ENCODE results near the gene RPS6KB2. TPM values are rescaled to one million over a fixed set of nuclear protein-coding genes. Genes with fewer than 3 reads are reported as not detected.

The RPS6KB2 gene
- polyA plus RNA-seq, 4 donors = 39.0 to 88.1 (median 74.3) TPM

- Histone ChIP-seq H3K4me3 (ENCODE audit: low read depth in 1 of 3, low read length in 3 of 3) (peak overlapping the region in 1 of 3 donors; percentile 18), H3K27ac (ENCODE audit: low read depth in 1 of 3, low read length in 2 of 3) (peak overlapping the region in 1 of 3 donors; percentile 12), H3K27me3 (ENCODE audit: control insufficient read depth in 3 of 3, insufficient read depth in 3 of 3, low read length in 3 of 3) (peaks cover 0 to 8% (median 0%) of the 10 kb centered on the region in 3 donors), H3K4me1 (ENCODE audit: control insufficient read depth in 3 of 3, insufficient read depth in 2 of 3, low read depth in 1 of 3, low read length in 2 of 3) (peaks cover 0 to 30% (median 2%) of the 10 kb centered on the region in 3 donors), H3K9me3 (ENCODE audit: control insufficient read depth in 2 of 2, insufficient read depth in 1 of 2, low read depth in 1 of 2, low read length in 1 of 2) (no peaks in the 10 kb centered on the region), H3K36me3 (ENCODE audit: control insufficient read depth in 3 of 3, insufficient read depth in 2 of 3, low read depth in 1 of 3, low read length in 3 of 3) (no peaks in the 10 kb centered on the region)
- 72 to 83% (median 72%) methylated on average over 10 to 18 of the region's 18 CpGs for WGBS, 3 donors
- DNase-seq = no peak
- FAIRE-seq = no peak
Observed at GRCh38 chr11:67406420-67406968, 21.8 kb upstream of the RPS6KB2 start.

GRCh38 chr11:67406969-67407687 lies 21.2 kb upstream of the RPS6KB2 start:
- DNase-seq = no peak
- FAIRE-seq = no peak
- no peaks in the 10 kb centered on the region for H3K36me3 ChIP-seq (ENCODE audit: control insufficient read depth in 3 of 3, insufficient read depth in 2 of 3, low read depth in 1 of 3, low read length in 3 of 3)
- H3K27ac ChIP-seq (ENCODE audit: low read depth in 1 of 3, low read length in 2 of 3) = peak overlapping the region in 1 of 3 donors; percentile 49
- H3K27me3 ChIP-seq (ENCODE audit: control insufficient read depth in 3 of 3, insufficient read depth in 3 of 3, low read length in 3 of 3) = peaks cover 0 to 11% (median 0%) of the 10 kb centered on the region in 3 donors
- 32 to 56% (median 37%) methylated on average over 12 of the region's 12 CpGs for WGBS, 3 donors
- peak overlapping the region in 1 of 3 donors; percentile 18 for H3K4me3 ChIP-seq (ENCODE audit: low read depth in 1 of 3, low read length in 3 of 3)
- peaks cover 0 to 31% (median 2%) of the 10 kb centered on the region in 3 donors for H3K4me1 ChIP-seq (ENCODE audit: control insufficient read depth in 3 of 3, insufficient read depth in 2 of 3, low read depth in 1 of 3, low read length in 2 of 3)
- H3K9me3 ChIP-seq (ENCODE audit: control insufficient read depth in 2 of 2, insufficient read depth in 1 of 2, low read depth in 1 of 2, low read length in 1 of 2) = no peaks in the 10 kb centered on the region

- H3K27ac ChIP-seq (ENCODE audit: low read depth in 1 of 3, low read length in 2 of 3) = peak overlapping the region in 2 of 3 donors; percentile 34 to 49
- WGBS, 3 donors = 53 to 67% (median 64%) methylated on average over 12 of the region's 12 CpGs
Observed at GRCh38 chr11:67407688-67408163, 20.6 kb upstream of the RPS6KB2 start.

GRCh38 chr11:67408437-67409200 lies 19.7 kb upstream of the RPS6KB2 start:
- DNase-seq = no peak
- WGBS, 3 donors = 59 to 72% (median 66%) methylated on average over 18 of the region's 18 CpGs
- Histone ChIP-seq H3K27ac (ENCODE audit: low read depth in 1 of 3, low read length in 2 of 3) (peak overlapping the region in 2 of 3 donors; percentile 34 to 77), H3K4me3 (ENCODE audit: low read depth in 1 of 3, low read length in 3 of 3) (no peak overlapping the region), H3K36me3 (ENCODE audit: control insufficient read depth in 3 of 3, insufficient read depth in 2 of 3, low read depth in 1 of 3, low read length in 3 of 3) (no peaks in the 10 kb centered on the region), H3K27me3 (ENCODE audit: control insufficient read depth in 3 of 3, insufficient read depth in 3 of 3, low read length in 3 of 3) (peaks cover 0 to 11% (median 2%) of the 10 kb centered on the region in 3 donors), H3K4me1 (ENCODE audit: control insufficient read depth in 3 of 3, insufficient read depth in 2 of 3, low read depth in 1 of 3, low read length in 2 of 3) (peaks cover 0 to 24% (median 0%) of the 10 kb centered on the region in 3 donors), H3K9me3 (ENCODE audit: control insufficient read depth in 2 of 2, insufficient read depth in 1 of 2, low read depth in 1 of 2, low read length in 1 of 2) (no peaks in the 10 kb centered on the region)
- FAIRE-seq = no peak

More at GRCh38 chr11:67407688-67408163, 20.6 kb upstream of the RPS6KB2 start:
- H3K36me3 ChIP-seq (ENCODE audit: control insufficient read depth in 3 of 3, insufficient read depth in 2 of 3, low read depth in 1 of 3, low read length in 3 of 3) = no peaks in the 10 kb centered on the region
- DNase-seq = no peak
- peaks cover 0 to 25% (median 2%) of the 10 kb centered on the region in 3 donors for H3K4me1 ChIP-seq (ENCODE audit: control insufficient read depth in 3 of 3, insufficient read depth in 2 of 3, low read depth in 1 of 3, low read length in 2 of 3)
- no peak for FAIRE-seq
- H3K27me3 ChIP-seq (ENCODE audit: control insufficient read depth in 3 of 3, insufficient read depth in 3 of 3, low read length in 3 of 3) = peaks cover 0 to 11% (median 0%) of the 10 kb centered on the region in 3 donors
- H3K9me3 ChIP-seq (ENCODE audit: control insufficient read depth in 2 of 2, insufficient read depth in 1 of 2, low read depth in 1 of 2, low read length in 1 of 2) = no peaks in the 10 kb centered on the region
- peak overlapping the region in 1 of 3 donors; percentile 9 for H3K4me3 ChIP-seq (ENCODE audit: low read depth in 1 of 3, low read length in 3 of 3)

GRCh38 chr11:67409261-67409666 lies 19.0 kb upstream of the RPS6KB2 start:
- Histone ChIP-seq H3K9me3 (ENCODE audit: control insufficient read depth in 2 of 2, insufficient read depth in 1 of 2, low read depth in 1 of 2, low read length in 1 of 2) (no peaks in the 10 kb centered on the region), H3K36me3 (ENCODE audit: control insufficient read depth in 3 of 3, insufficient read depth in 2 of 3, low read depth in 1 of 3, low read length in 3 of 3) (no peaks in the 10 kb centered on the region), H3K27ac (ENCODE audit: low read depth in 1 of 3, low read length in 2 of 3) (peak overlapping the region in 1 of 3 donors; percentile 77), H3K4me3 (ENCODE audit: low read depth in 1 of 3, low read length in 3 of 3) (peak overlapping the region in 1 of 3 donors; percentile 38), H3K27me3 (ENCODE audit: control insufficient read depth in 3 of 3, insufficient read depth in 3 of 3, low read length in 3 of 3) (peaks cover 0 to 12% (median 2%) of the 10 kb centered on the region in 3 donors), H3K4me1 (ENCODE audit: control insufficient read depth in 3 of 3, insufficient read depth in 2 of 3, low read depth in 1 of 3, low read length in 2 of 3) (peaks cover 0 to 24% (median 0%) of the 10 kb centered on the region in 3 donors)
- no peak for FAIRE-seq
- 56 to 67% (median 57%) methylated on average over 17 to 24 of the region's 24 CpGs for WGBS, 3 donors
- peak in 1 of 2 donors; percentile 61 for DNase-seq

- 14 to 21% (median 18%) methylated on average over 11 to 13 of the region's 13 CpGs for WGBS, 3 donors
- Histone ChIP-seq H3K4me3 (ENCODE audit: low read depth in 1 of 3, low read length in 3 of 3) (peak overlapping the region in 1 of 3 donors; percentile 38), H3K36me3 (ENCODE audit: control insufficient read depth in 3 of 3, insufficient read depth in 2 of 3, low read depth in 1 of 3, low read length in 3 of 3) (no peaks in the 10 kb centered on the region), H3K27me3 (ENCODE audit: control insufficient read depth in 3 of 3, insufficient read depth in 3 of 3, low read length in 3 of 3) (peaks cover 0 to 14% (median 2%) of the 10 kb centered on the region in 3 donors), H3K27ac (ENCODE audit: low read depth in 1 of 3, low read length in 2 of 3) (peak overlapping the region in 1 of 3 donors; percentile 77), H3K4me1 (ENCODE audit: control insufficient read depth in 3 of 3, insufficient read depth in 2 of 3, low read depth in 1 of 3, low read length in 2 of 3) (peaks cover 0 to 25% (median under 1%) of the 10 kb centered on the region in 3 donors), H3K9me3 (ENCODE audit: control insufficient read depth in 2 of 2, insufficient read depth in 1 of 2, low read depth in 1 of 2, low read length in 1 of 2) (no peaks in the 10 kb centered on the region)
- DNase-seq (peak; percentile 53 to 63), FAIRE-seq (no peak)
Observed at GRCh38 chr11:67409781-67410368, 18.4 kb upstream of the RPS6KB2 start.

GRCh38 chr11:67410369-67410831 lies 17.9 kb upstream of the RPS6KB2 start:
- Histone ChIP-seq H3K27ac (ENCODE audit: low read depth in 1 of 3, low read length in 2 of 3) (no peak overlapping the region), H3K4me1 (ENCODE audit: control insufficient read depth in 3 of 3, insufficient read depth in 2 of 3, low read depth in 1 of 3, low read length in 2 of 3) (peaks cover 0 to 24% (median 2%) of the 10 kb centered on the region in 3 donors)
- WGBS, 3 donors = 50 to 57% (median 53%) methylated on average over 14 to 15 of the region's 15 CpGs

More at GRCh38 chr11:67410369-67410831, 17.9 kb upstream of the RPS6KB2 start:
- DNase-seq (no peak), FAIRE-seq (no peak)
- no peak overlapping the region for H3K4me3 ChIP-seq (ENCODE audit: low read depth in 1 of 3, low read length in 3 of 3)
- no peaks in the 10 kb centered on the region for H3K36me3 ChIP-seq (ENCODE audit: control insufficient read depth in 3 of 3, insufficient read depth in 2 of 3, low read depth in 1 of 3, low read length in 3 of 3)
- no peaks in the 10 kb centered on the region for H3K9me3 ChIP-seq (ENCODE audit: control insufficient read depth in 2 of 2, insufficient read depth in 1 of 2, low read depth in 1 of 2, low read length in 1 of 2)
- H3K27me3 ChIP-seq (ENCODE audit: control insufficient read depth in 3 of 3, insufficient read depth in 3 of 3, low read length in 3 of 3) = peaks cover 0 to 18% (median 2%) of the 10 kb centered on the region in 3 donors

All from small intestine (tissue), 7 donors.